Subcutaneous adipose tissue (tissue), 4 donors: ENCODE measurements around the gene SCMH1. TPM values are rescaled to one million over a fixed set of nuclear protein-coding genes. Genes with fewer than 3 reads are reported as not detected.

Experiments used
- total RNA-seq, 4 donors: library from RNA; depleted of rRNA; stranded (reverse); fragments of >200 nt; gene quantifications; one replicate each; pipeline ENCODE4 v1.1.0, GENCODE V29; 2016
- TF ChIP-seq, protein P1 (sequence below): fragments of 450-650 bp; IDR thresholded peaks from one replicate; pipeline ENCODE4 v1.5.1; 2016; ENCODE audit warnings: low read depth, mild to moderate bottlenecking, control low read depth, antibody characterized with exemption, moderate library complexity

Gene SCMH1
- total RNA-seq, 4 donors from 2014 or later = 27.7 to 47.3 (median 46.1) TPM

GRCh38 chr1:41199375-41199774 lies 42.7 kb downstream of the SCMH1 start:
- TF ChIP-seq, protein P1, sequence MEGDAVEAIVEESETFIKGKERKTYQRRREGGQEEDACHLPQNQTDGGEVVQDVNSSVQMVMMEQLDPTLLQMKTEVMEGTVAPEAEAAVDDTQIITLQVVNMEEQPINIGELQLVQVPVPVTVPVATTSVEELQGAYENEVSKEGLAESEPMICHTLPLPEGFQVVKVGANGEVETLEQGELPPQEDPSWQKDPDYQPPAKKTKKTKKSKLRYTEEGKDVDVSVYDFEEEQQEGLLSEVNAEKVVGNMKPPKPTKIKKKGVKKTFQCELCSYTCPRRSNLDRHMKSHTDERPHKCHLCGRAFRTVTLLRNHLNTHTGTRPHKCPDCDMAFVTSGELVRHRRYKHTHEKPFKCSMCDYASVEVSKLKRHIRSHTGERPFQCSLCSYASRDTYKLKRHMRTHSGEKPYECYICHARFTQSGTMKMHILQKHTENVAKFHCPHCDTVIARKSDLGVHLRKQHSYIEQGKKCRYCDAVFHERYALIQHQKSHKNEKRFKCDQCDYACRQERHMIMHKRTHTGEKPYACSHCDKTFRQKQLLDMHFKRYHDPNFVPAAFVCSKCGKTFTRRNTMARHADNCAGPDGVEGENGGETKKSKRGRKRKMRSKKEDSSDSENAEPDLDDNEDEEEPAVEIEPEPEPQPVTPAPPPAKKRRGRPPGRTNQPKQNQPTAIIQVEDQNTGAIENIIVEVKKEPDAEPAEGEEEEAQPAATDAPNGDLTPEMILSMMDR = no peak

DNA sequence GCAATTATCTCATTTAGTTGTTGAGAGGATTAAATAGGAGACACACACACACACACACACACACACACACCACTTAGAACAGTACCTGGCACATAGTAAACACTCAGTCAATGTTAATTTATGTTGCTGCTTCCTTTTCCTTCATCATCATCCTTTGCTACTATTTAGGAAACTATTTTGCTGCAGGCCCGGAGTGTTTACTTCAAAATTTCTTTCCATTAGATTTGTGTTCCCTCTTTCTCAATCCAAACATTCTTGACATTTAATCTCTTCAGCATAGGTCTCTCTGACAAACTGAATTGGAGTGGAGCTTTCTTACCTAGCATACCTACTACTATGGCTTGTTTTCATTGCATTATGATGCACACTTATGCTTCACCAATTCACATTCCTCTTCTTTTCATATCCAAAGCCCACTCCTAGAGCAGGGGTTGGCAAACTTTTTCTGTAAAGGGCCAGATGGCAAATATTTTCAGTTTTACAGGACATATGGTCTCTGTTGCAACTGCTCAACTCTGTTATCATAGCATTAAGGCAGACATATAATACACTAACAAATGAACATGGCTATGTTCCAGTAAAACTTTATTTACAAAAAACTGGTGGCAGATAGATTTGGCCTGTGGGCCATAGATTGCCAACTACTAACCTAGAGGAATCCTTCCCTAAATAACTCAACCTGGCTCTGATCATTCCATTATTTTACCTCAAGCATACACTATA lies 49.5 kb downstream of the SCMH1 start:
- TF ChIP-seq, protein P1 = no peak

- TF ChIP-seq, protein P1 = no peak
Measured at GRCh38 chr1:41184446-41184845, 57.7 kb downstream of the SCMH1 start.

DNA sequence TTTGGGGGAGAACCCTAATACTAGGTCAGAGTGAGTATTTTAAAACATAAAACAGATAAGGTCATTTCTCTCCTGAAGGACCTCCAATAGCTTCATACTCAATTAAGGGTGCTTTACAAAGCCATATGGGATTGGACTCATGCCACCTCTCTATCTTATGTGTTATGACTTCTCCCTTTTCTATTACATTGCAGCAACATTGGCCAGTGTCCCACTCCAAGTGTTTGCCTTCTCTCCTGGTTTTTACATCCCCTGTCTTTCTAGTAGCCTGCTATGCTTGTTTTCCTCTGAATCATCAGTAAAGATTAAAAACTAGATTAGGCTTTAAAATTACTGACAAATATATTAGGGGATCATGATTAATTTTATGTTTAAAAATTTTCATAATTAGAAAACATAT lies 66.6 kb downstream of the SCMH1 start:
- TF ChIP-seq, protein P1 = no peak

- TF ChIP-seq, protein P1 = no peak
Measured at GRCh38 chr1:41174170-41174569, 67.9 kb downstream of the SCMH1 start.

DNA sequence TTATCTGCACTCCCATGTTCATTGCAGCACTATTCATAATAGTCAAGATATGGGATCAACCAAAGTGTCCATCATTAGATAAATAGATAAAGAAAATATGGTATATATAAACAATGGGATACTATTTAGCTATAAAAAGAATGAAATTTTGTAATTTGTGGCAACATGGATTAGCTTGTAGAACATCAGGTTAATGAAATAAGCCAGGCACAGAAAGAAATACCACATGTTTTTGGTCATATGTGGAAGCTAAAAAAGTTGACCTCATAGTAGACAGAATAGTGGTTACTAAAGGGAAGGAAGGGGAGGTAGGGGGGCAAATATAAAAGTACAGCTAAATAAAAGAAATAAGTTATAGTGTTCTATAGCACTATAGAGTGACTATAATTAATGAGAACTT lies 68.5 kb downstream of the SCMH1 start:
- TF ChIP-seq, protein P1 = no peak

- TF ChIP-seq, protein P1 = no peak
Measured at GRCh38 chr1:41171266-41171874, 70.7 kb downstream of the SCMH1 start.
